SK-N-MC (cell line): ENCODE data around the gene DIDO1.

Experiments
- EZH2 ChIP-seq: fragments of 200-600 bp; sonication (generic); IDR thresholded peaks from one replicate; pipeline ENCODE4 v1.6.1; 2017; ENCODE audit warnings: antibody characterized with exemption
- FOXP2 ChIP-seq: optimal IDR thresholded peaks from 2 replicates; pipeline ENCODE3; 2011; ENCODE audit warnings: mild to moderate bottlenecking, moderate library complexity; ENCODE audit not compliant: insufficient read depth; ENCODE audit errors: extremely low read length, control extremely low read depth
- POLR2AphosphoS5 ChIP-seq: IDR thresholded peaks from 2 replicates; pipeline ENCODE4 v1.6.1; 2012; ENCODE audit warnings: mild to moderate bottlenecking, low read depth, low read length, borderline replicate concordance

- TF ChIP-seq POLR2AphosphoS5 (no peak), EZH2 (no peak), FOXP2 (no peak)
These were observed 8.2 kb downstream of the DIDO1 start for GRCh38 chr20:62918147-62918546.
